ENCODE measurements around the gene MS4A8.
"Not testable (repeated sequence)": the region's sequence is repeated elsewhere in the genome, so short reads cannot be mapped to it uniquely, and the experiment has no call there.

- not testable (repeated sequence) for TF ChIP-seq CTCF (conservative IDR thresholded peaks at IDR 0.05; ENCODE audit: low read depth, low read length); POLR2A (IDR thresholded peaks at IDR 0.05; ENCODE audit: low read depth, low read length); RCOR1 (IDR thresholded peaks at IDR 0.05; ENCODE audit: insufficient replicate concordance, low read length)
These were observed 14.9 kb upstream of the MS4A8 start for GRCh38 chr11:60684541-60684848.

Measured in IMR-90 (cell line).